ENCODE measurements around the gene MED15. TPM values are rescaled to one million over a fixed set of nuclear protein-coding genes. Genes with fewer than 3 reads are reported as not detected.
A peak's percentile ranks its signal among the peaks of the same experiment; 100 is the strongest.

MED15 gene
- total and polyA plus RNA-seq, 10 donors: 32.2 to 162 (median 89.7) TPM

- Histone ChIP-seq H3K27me3 (replicated peaks in 1 of 7) (no peaks in the 10 kb centered on the region), H3K36me3 (peaks cover 17 to 100% (median 93%) of the 10 kb centered on the region in 6 donors), H3K9me3 (no peaks in the 10 kb centered on the region), H3K27ac (peak overlapping the region in 1 of 8 donors; percentile 21), H3K4me3 (no peak overlapping the region), H3K4me1 (peaks cover 0 to 35% (median 9%) of the 10 kb centered on the region in 6 donors)
- intact Hi-C loops (cut with DNase I; ENCODE audit: low total_unique reads): no loop called here
- peak; percentile 44 for DNase-seq
- no peak for TF ChIP-seq CTCF (IDR thresholded peaks at IDR 0.05 in 8 of 11, conservative IDR thresholded peaks at IDR 0.05 in 3 of 11)
- no peak for TF ChIP-seq POLR2AphosphoS5 (IDR thresholded peaks at IDR 0.05)
- TF ChIP-seq POLR2A (IDR thresholded peaks at IDR 0.05): no peak
- WGBS, 5 donors: 74 to 85% (median 83%) methylated on average over 6 to 7 of the region's 7 CpGs
Observed at GRCh38 chr22:20580179-20580578, 72.8 kb downstream of the MED15 start.

- H3K4me1 ChIP-seq: peaks cover 0 to 31% (median 9%) of the 10 kb centered on the region in 6 donors
- no peaks in the 10 kb centered on the region for H3K27me3 ChIP-seq (replicated peaks in 1 of 7)
- DNase-seq: peak; percentile 56
- H3K9me3 ChIP-seq: no peaks in the 10 kb centered on the region
- 91 to 95% (median 95%) methylated on average over 15 to 19 of the region's 19 CpGs for WGBS, 5 donors
- no peak overlapping the region for H3K27ac ChIP-seq
- peaks cover 18 to 100% (median 95%) of the 10 kb centered on the region in 6 donors for H3K36me3 ChIP-seq
- no peak overlapping the region for H3K4me3 ChIP-seq
- TF ChIP-seq POLR2AphosphoS5 (IDR thresholded peaks at IDR 0.05) (peak in 1 of 3 donors; percentile 44), POLR2A (IDR thresholded peaks at IDR 0.05) (no peak), CTCF (IDR thresholded peaks at IDR 0.05 in 8 of 11, conservative IDR thresholded peaks at IDR 0.05 in 3 of 11) (no peak)
- intact Hi-C loops (cut with DNase I; ENCODE audit: low total_unique reads): no loop called here
Observed at GRCh38 chr22:20580611-20581502, 73.4 kb downstream of the MED15 start.

GRCh38 chr22:20581503-20582170, 74.2 kb downstream of the MED15 start:
- Histone ChIP-seq H3K36me3 (peaks cover 18 to 100% (median 95%) of the 10 kb centered on the region in 6 donors), H3K9me3 (no peaks in the 10 kb centered on the region), H3K27me3 (replicated peaks in 1 of 7) (no peaks in the 10 kb centered on the region), H3K4me3 (no peak overlapping the region), H3K4me1 (peaks cover 0 to 24% (median 5%) of the 10 kb centered on the region in 6 donors), H3K27ac (no peak overlapping the region)
- intact Hi-C loops (cut with DNase I; ENCODE audit: low total_unique reads): no loop called here
- 79 to 88% (median 84%) methylated on average over 4 to 7 of the region's 7 CpGs for WGBS, 5 donors
- DNase-seq: peak; percentile 50
- TF ChIP-seq POLR2AphosphoS5 (IDR thresholded peaks at IDR 0.05) (no peak), CTCF (IDR thresholded peaks at IDR 0.05 in 8 of 11, conservative IDR thresholded peaks at IDR 0.05 in 3 of 11) (no peak), POLR2A (IDR thresholded peaks at IDR 0.05) (no peak)

GRCh38 chr22:20582171-20582511, 74.7 kb downstream of the MED15 start:
- H3K9me3 ChIP-seq: no peaks in the 10 kb centered on the region
- H3K4me3 ChIP-seq: no peak overlapping the region
- H3K27me3 ChIP-seq (replicated peaks in 1 of 7): no peaks in the 10 kb centered on the region
- WGBS, 5 donors: 87 to 98% (median 94%) methylated on average over 2 to 5 of the region's 5 CpGs
- DNase-seq: peak; percentile 60
- intact Hi-C loops (cut with DNase I; ENCODE audit: low total_unique reads): no loop called here
- TF ChIP-seq POLR2AphosphoS5 (IDR thresholded peaks at IDR 0.05): peak in 1 of 3 donors; percentile 32
- no peak for TF ChIP-seq POLR2A (IDR thresholded peaks at IDR 0.05)
- no peak overlapping the region for H3K27ac ChIP-seq
- peaks cover 0 to 19% (median 2%) of the 10 kb centered on the region in 6 donors for H3K4me1 ChIP-seq
- H3K36me3 ChIP-seq: peaks cover 18 to 100% (median 95%) of the 10 kb centered on the region in 6 donors
